Omental fat pad (tissue), 4 donors: ENCODE measurements around the gene TPRN. TPM values are rescaled to one million over a fixed set of nuclear protein-coding genes. Genes with fewer than 3 reads are reported as not detected.

Experiments used
- ATAC-seq: fragments of 150-250 bp; one replicate; pipeline ENCODE4 v1.9.1; 2016; ENCODE audit warnings: mild to moderate bottlenecking, moderate library complexity; ENCODE audit not compliant: low FRiP score
- DNase-seq: peaks from one replicate; pipeline ENCODE4 v3.0.0-alpha.2; 2019; ENCODE audit warnings: low spot score
- total RNA-seq, 4 donors: library from RNA; depleted of rRNA; stranded (reverse); fragments of >200 nt; gene quantifications; one replicate each; pipeline ENCODE4 v1.1.0, GENCODE V29; 2016
- TF ChIP-seq, protein P1 (sequence below), 3 donors: fragments of 450-650 bp; IDR thresholded peaks; one replicate each; pipeline ENCODE4 v1.5.1; 2016 to 2017; ENCODE audit warnings: antibody characterized with exemption in 3 of 3, mild to moderate bottlenecking in 3 of 3, moderate library complexity in 2 of 3

The TPRN gene
- total RNA-seq, 4 donors from 2014 or later = 3.6 to 6.5 (median 4.9) TPM

- no peak for DNase-seq
- no peak for ATAC-seq
- TF ChIP-seq, protein P1, sequence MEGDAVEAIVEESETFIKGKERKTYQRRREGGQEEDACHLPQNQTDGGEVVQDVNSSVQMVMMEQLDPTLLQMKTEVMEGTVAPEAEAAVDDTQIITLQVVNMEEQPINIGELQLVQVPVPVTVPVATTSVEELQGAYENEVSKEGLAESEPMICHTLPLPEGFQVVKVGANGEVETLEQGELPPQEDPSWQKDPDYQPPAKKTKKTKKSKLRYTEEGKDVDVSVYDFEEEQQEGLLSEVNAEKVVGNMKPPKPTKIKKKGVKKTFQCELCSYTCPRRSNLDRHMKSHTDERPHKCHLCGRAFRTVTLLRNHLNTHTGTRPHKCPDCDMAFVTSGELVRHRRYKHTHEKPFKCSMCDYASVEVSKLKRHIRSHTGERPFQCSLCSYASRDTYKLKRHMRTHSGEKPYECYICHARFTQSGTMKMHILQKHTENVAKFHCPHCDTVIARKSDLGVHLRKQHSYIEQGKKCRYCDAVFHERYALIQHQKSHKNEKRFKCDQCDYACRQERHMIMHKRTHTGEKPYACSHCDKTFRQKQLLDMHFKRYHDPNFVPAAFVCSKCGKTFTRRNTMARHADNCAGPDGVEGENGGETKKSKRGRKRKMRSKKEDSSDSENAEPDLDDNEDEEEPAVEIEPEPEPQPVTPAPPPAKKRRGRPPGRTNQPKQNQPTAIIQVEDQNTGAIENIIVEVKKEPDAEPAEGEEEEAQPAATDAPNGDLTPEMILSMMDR (IDR thresholded peaks at IDR 0.05) = no peak
Observed at GRCh38 chr9:137198051-137198901, 2.3 kb downstream of the TPRN start.

DNA sequence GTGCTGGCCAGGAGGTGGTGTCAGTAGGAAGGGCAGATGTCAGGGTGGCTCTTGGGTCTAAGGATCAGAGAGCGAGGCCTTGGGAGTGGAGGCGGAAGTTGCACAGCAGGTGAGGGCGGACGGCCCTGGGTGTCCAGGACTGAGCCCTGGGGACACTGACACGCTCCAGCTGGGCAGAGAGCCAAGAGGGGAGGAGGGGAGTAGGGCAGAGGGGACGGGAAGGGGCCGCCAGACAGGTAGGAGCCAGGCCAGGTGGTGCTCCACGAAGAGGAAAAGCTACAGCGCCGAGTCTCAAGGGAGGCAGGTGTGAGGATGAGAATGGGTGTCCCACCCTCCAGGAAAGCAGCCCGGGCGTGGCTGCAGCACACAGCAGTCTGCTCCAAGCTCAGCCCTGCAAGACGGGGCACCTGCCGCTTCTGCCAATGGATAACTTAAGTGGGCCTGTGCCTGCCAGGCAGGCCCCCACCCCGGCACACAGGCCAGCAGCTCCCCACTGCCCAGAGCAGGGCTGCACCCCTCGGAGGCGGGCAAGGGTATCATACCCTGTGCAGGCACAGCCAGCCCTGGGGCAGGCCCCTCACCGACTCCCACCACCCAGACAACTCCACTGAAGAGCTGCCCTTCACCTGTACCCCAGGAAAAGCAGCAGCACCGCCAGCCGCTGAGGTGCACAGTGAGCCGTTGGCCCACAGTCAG is 4.9 kb downstream of the TPRN start:
- TF ChIP-seq, protein P1 (IDR thresholded peaks at IDR 0.05) = no peak
- DNase-seq (no peak), ATAC-seq (no peak)

GRCh38 chr9:137194909-137195308 is 5.6 kb downstream of the TPRN start:
- TF ChIP-seq, protein P1 (IDR thresholded peaks at IDR 0.05) = no peak
- ATAC-seq (no peak), DNase-seq (no peak)

- no peak for ATAC-seq
- TF ChIP-seq, protein P1 (IDR thresholded peaks at IDR 0.05) = no peak
- no peak for DNase-seq
Observed at GRCh38 chr9:137194388-137194787, 6.2 kb downstream of the TPRN start.

GRCh38 chr9:137193771-137194170 is 6.8 kb downstream of the TPRN start:
- DNase-seq (no peak), ATAC-seq (no peak)
- TF ChIP-seq, protein P1 (IDR thresholded peaks at IDR 0.05) = no peak

- DNase-seq (no peak), ATAC-seq (no peak)
- TF ChIP-seq, protein P1 (IDR thresholded peaks at IDR 0.05) = no peak
Observed at GRCh38 chr9:137192859-137193258, 7.7 kb downstream of the TPRN start.
